ENCODE data around the gene PBX3.

GRCh38 chr9:125897481-125897880 is 150.3 kb downstream of the PBX3 start:
- TF ChIP-seq CTCF (conservative IDR thresholded peaks at IDR 0.05 in 1 of 2, IDR thresholded peaks at IDR 0.05 in 1 of 2; ENCODE audit: extremely low read depth in 1 of 2, insufficient read depth in 1 of 2, low read depth in 1 of 2, low read length in 2 of 2): no peak
- no peak for TF ChIP-seq EZH2 (IDR thresholded peaks at IDR 0.05; ENCODE audit: borderline replicate concordance, low read length)
